NT2/D1 (cell line): ENCODE measurements around the gene RASSF3.

Experiments used
- DNase-seq: peaks from one replicate; pipeline ENCODE4 v3.0.0-alpha.2; 2011; ENCODE audit warnings: low read depth, low spot score
- H3K27me3 ChIP-seq: 2 replicates; pipeline ENCODE4 v1.6.0; 2011; ENCODE audit warnings: mild to moderate bottlenecking; ENCODE audit not compliant: insufficient read length, insufficient read depth
- H3K36me3 ChIP-seq: 2 replicates; pipeline ENCODE4 v1.6.1; 2011; ENCODE audit warnings: mild to moderate bottlenecking, low read length, mixed read lengths; ENCODE audit not compliant: insufficient read depth, insufficient read length
- H3K4me1 ChIP-seq: 2 replicates; pipeline ENCODE4 v1.5.1; 2011; ENCODE audit not compliant: insufficient read depth, insufficient read length
- H3K4me3 ChIP-seq: 2 replicates; pipeline ENCODE4 v1.5.1; 2011; ENCODE audit warnings: low read depth; ENCODE audit not compliant: insufficient read length
- H3K9ac ChIP-seq: 2 replicates; pipeline ENCODE4 v1.6.0; 2011; ENCODE audit warnings: low read depth; ENCODE audit not compliant: insufficient read length
- H3K9me3 ChIP-seq: 2 replicates; pipeline ENCODE4 v1.5.1; 2011; ENCODE audit warnings: mild to moderate bottlenecking, low read length; ENCODE audit not compliant: insufficient read depth
- SUZ12 ChIP-seq: IDR thresholded peaks from 2 replicates; pipeline ENCODE4 v1.6.1; 2011; ENCODE audit not compliant: insufficient read length, insufficient read depth; ENCODE audit errors: extremely low read depth
- YY1 ChIP-seq: IDR thresholded peaks from 2 replicates; pipeline ENCODE4 v1.6.1; 2011; ENCODE audit not compliant: insufficient read length, insufficient read depth
- ZNF274 ChIP-seq: IDR thresholded peaks from 2 replicates; pipeline ENCODE4 v1.6.1; 2011; ENCODE audit warnings: mild to moderate bottlenecking, low read depth, low read length

Gene RASSF3

DNA sequence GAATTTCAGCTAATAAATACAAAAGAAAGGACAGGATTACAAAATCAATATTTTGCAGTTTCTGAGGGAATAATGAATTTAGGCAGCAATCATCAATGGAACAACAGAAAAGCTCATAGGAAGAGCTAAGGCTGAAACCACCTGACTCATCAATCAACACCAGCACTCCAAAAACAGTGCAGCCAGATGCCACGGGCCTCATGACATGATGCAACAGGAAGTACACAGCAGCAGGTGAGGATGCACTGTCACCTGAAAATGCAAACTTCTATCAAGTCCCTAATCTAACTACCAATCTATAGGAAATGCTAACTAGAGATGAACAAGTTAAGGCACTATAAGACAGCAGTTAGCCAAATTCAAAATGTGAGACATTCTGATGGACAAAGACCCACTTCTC is 127.2 kb downstream of the RASSF3 start:
- no peaks in the 10 kb centered on the region for H3K9me3 ChIP-seq
- no peak for DNase-seq
- H3K4me3 ChIP-seq, result no peak overlapping the region
- TF ChIP-seq ZNF274 (no peak), YY1 (no peak), SUZ12 (no peak)
- H3K36me3 ChIP-seq, result peaks cover 75% of the 10 kb centered on the region
- H3K9ac ChIP-seq, result no peak overlapping the region
- H3K4me1 ChIP-seq, result no peaks in the 10 kb centered on the region
- H3K27me3 ChIP-seq, result no peaks in the 10 kb centered on the region

DNA sequence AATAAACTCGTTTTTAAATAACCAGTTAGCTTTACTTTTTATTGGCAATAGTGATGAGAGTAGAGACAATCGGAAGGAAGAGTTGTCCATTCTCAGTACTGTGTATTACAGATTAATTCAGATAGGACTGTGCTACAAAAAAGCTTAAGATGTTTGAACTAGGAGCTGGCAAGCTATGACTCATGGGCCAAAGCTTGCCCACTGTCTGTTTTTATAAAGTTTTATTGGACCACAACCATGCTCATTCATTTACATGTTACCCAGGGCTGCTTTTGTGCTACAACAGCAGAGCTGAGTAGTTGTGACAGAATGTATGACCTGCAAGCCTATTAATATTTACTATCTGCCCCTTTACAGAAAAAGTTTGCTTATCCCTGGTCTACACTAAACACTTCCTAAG is 129.5 kb downstream of the RASSF3 start:
- Histone ChIP-seq H3K27me3 (no peaks in the 10 kb centered on the region), H3K4me1 (no peaks in the 10 kb centered on the region), H3K9ac (no peak overlapping the region), H3K36me3 (peaks cover 85% of the 10 kb centered on the region), H3K4me3 (no peak overlapping the region), H3K9me3 (no peaks in the 10 kb centered on the region)
- TF ChIP-seq SUZ12, result no peak
- no peak for DNase-seq

DNA sequence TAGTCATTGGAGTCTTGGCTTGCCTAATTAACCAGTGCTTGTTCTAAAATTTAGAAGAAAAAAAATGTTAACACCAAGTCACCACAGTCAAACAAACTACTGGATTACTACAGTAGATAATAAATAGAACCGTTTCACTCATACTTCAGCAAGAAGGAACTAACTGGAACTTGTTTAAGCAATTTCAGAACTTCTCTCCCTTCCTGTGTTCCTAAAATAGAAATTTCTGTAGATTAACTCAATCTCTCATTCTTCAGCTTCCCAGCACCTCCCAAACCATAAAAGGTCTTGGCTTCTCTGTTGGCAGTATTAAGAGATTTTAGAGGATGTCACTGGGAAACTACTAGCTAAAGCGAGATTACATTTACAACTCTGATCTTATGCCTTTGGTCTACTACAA is 130.4 kb downstream of the RASSF3 start:
- H3K4me1 ChIP-seq, result no peaks in the 10 kb centered on the region
- peaks cover 3% of the 10 kb centered on the region; the same call in 1 of the 2 replicates for H3K9me3 ChIP-seq
- no peaks in the 10 kb centered on the region for H3K27me3 ChIP-seq
- TF ChIP-seq SUZ12, result no peak
- TF ChIP-seq YY1, result no peak
- no peak for TF ChIP-seq ZNF274
- H3K9ac ChIP-seq, result no peak overlapping the region
- H3K36me3 ChIP-seq, result peaks cover 83% of the 10 kb centered on the region
- DNase-seq, result no peak
- no peak overlapping the region for H3K4me3 ChIP-seq

DNA sequence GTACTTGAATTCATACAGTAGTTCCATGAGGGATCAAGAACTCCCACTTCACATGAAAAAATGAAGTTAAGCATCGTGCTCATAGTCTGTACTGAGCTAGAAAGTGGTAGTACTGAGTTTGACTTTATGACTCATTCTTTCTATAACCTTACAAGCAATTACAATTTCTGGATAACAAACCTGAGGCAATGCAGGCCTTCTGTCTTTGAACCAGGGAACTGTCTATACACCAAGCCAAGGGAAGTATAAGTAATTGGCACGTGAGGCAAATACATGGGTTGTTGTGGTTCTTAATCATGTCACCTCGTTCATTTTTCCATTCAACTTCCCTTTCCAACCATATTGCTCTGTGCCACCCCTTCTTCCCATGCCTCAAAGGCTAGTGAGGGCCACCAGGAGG is 132.1 kb downstream of the RASSF3 start:
- TF ChIP-seq ZNF274 (no peak), SUZ12 (no peak), YY1 (no peak)
- Histone ChIP-seq H3K9me3 (peaks cover 3% of the 10 kb centered on the region; the same call in 1 of the 2 replicates), H3K4me3 (no peak overlapping the region), H3K36me3 (peaks cover 74% of the 10 kb centered on the region), H3K9ac (no peak overlapping the region), H3K27me3 (no peaks in the 10 kb centered on the region), H3K4me1 (no peaks in the 10 kb centered on the region)
- no peak for DNase-seq

DNA sequence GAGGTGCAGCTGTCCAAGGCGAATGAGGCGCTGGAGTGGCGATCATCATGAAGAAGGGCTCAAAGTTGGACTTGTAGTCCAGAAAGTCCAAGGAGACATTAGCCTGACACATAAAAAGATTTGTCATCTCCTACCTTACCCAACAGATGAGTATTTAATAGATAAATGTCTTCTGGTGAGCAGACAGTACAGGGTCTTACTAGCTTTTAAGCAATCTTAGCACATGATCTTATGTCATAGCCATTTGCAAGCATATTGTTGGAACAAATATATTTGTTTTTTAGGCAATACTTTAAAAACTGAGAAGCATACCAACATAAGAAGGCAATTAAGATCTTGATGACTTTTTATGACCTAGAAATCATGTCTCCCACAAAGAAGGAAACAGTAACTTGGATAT is 132.9 kb downstream of the RASSF3 start:
- H3K27me3 ChIP-seq, result no peaks in the 10 kb centered on the region
- H3K9ac ChIP-seq, result no peak overlapping the region
- peaks cover 3% of the 10 kb centered on the region; the same call in 1 of the 2 replicates for H3K9me3 ChIP-seq
- H3K4me1 ChIP-seq, result no peaks in the 10 kb centered on the region
- no peak for TF ChIP-seq ZNF274
- no peak for TF ChIP-seq YY1
- TF ChIP-seq SUZ12, result no peak
- peaks cover 70% of the 10 kb centered on the region for H3K36me3 ChIP-seq
- H3K4me3 ChIP-seq, result no peak overlapping the region
- DNase-seq, result no peak

DNA sequence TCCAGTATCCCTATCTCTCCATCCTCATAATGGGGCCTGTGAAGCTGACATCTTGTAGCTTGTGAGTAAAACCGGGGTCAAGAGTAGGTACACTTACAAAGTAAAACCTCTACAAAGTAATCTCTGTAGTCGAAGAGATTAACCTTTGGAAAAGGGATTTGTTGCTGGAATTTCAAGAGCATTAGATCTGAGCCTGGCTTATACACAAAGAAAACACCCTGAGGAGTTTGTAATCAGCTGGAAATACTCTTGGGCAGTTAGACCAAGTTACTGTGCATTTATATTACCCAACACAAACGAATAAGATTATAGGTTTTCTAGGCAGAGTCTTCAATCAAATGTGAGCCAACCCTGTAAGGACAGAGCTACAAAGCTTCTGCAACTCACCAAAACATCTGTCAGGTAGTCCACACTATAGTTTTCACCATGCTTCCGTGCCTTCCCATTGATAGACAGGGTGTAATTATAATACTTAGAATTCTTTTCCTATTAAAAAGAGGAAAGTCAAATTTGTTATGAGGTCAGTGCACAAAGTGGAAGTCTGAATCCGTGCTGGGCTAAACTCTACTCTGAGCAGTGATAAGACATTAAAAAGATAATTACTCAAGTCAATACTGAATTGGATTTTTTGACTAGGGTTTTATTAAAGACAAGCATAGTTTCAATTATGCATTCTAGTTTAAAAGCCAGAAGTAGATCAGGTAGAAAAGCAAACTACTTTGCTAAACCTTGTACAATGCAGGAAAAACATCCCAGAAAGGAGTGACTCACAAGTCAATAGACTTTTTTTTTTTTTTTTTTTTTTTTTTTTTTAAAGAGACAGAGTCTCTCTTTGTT is 134.3 kb downstream of the RASSF3 start:
- DNase-seq, result no peak
- Histone ChIP-seq H3K27me3 (no peaks in the 10 kb centered on the region), H3K4me1 (no peaks in the 10 kb centered on the region), H3K9ac (no peak overlapping the region), H3K4me3 (no peak overlapping the region), H3K9me3 (peaks cover 3% of the 10 kb centered on the region; the same call in 1 of the 2 replicates), H3K36me3 (peaks cover 60% of the 10 kb centered on the region)
- TF ChIP-seq YY1 (no peak), SUZ12 (no peak)

DNA sequence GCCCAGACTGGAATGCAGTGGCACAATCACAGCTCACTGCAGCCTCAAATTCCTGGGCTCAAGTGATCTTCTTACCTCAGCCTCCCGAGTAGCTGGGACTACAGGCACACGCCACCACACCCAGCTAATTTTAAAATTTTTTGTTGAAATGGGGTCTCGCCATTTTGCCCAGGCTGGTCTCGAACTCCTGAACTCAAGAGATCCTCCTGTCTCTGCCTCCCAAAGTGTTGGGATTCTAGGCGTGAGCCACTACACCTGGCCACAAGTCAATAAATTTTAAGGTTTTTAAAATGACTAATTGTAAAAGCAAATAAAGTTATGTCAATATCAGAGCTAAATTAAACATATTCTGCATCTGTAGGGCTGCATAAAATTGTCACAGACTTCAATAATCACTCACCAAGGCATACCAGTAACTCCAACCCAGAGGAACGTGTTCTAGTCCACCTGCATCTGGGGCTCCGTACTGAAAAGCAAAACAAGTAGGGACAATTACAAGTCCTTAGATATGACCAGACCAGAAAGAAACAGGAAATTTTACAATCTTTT is 135.0 kb downstream of the RASSF3 start:
- H3K9me3 ChIP-seq, result peaks cover 3% of the 10 kb centered on the region; the same call in 1 of the 2 replicates
- no peaks in the 10 kb centered on the region for H3K27me3 ChIP-seq
- H3K36me3 ChIP-seq, result peaks cover 59% of the 10 kb centered on the region
- no peaks in the 10 kb centered on the region for H3K4me1 ChIP-seq
- no peak overlapping the region for H3K4me3 ChIP-seq
- no peak overlapping the region for H3K9ac ChIP-seq
- no peak for TF ChIP-seq YY1
- no peak for TF ChIP-seq ZNF274
- TF ChIP-seq SUZ12, result no peak
- no peak for DNase-seq
